GM19193 (cell line): ENCODE measurements around the gene SOHLH1.

Experiments
- POLR2A ChIP-seq: IDR thresholded peaks from 4 replicates; pipeline ENCODE4 v1.6.1; 2011; ENCODE audit not compliant: insufficient read depth, insufficient read length; ENCODE audit errors: extremely low read depth

The SOHLH1 gene

GRCh38 chr9:135644631-135645218 is 54.6 kb downstream of the SOHLH1 start:
- TF ChIP-seq POLR2A = no peak
